Measurements from ENCODE around the gene SHROOM4.

DNA sequence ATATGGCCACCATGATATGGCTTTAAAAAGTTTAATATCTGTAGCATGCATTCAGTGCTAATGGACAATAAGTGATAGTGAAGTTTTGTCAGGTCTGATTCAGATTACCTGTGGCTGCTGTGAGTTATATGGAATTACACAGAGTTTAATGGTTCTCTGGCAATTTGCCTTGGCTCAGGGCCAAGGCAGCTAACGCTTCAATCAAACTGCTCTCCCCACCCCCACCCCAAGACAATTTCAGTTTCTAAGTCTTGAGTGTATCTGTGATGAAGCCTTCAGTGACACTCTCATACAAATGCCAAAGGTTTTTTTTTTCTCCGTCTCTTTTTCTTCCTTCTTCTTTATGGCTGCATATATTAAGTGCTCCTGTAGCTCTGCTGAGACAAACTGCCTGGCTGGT, 106.6 kb downstream of the SHROOM4 start:
- TF ChIP-seq EP300 (IDR thresholded peaks at IDR 0.05; ENCODE audit: borderline replicate concordance) (no peak), ZBTB7A (IDR thresholded peaks at IDR 0.05; ENCODE audit: low read depth) (no peak), MAX (IDR thresholded peaks at IDR 0.05) (no peak), RAD21 (IDR thresholded peaks at IDR 0.05; ENCODE audit: low read depth) (no peak), FOXM1 (IDR thresholded peaks at IDR 0.05; ENCODE audit: borderline replicate concordance, low read depth) (no peak), CEBPB (IDR thresholded peaks at IDR 0.05) (no peak), TCF12 (IDR thresholded peaks at IDR 0.05; ENCODE audit: low read depth) (no peak), REST (IDR thresholded peaks at IDR 0.05; ENCODE audit: low read depth) (no peak), TEAD4 (IDR thresholded peaks at IDR 0.05) (no peak), CREB1 (IDR thresholded peaks at IDR 0.05; ENCODE audit: low read depth) (no peak)

Measured in Ishikawa (cell line).